Stimulated activated CD4-positive, alpha-beta T cell treated with anti-CD3 and anti-CD28 coated beads, Interleukin-1b, Interleukin-23, amount 100 ng/mL, for 1 hour (primary cell): ENCODE measurements around the gene DGKZ.

Experiments
- DNase-seq, 2 donors: peaks; one replicate each; pipeline ENCODE4 v3.0.0-alpha.2; 2020; ENCODE audit warnings: low read depth in 2 of 2

DGKZ gene

GRCh38 chr11:46345131-46345597 lies 2.1 kb upstream of the DGKZ start:
- DNase-seq = no peak

DNA sequence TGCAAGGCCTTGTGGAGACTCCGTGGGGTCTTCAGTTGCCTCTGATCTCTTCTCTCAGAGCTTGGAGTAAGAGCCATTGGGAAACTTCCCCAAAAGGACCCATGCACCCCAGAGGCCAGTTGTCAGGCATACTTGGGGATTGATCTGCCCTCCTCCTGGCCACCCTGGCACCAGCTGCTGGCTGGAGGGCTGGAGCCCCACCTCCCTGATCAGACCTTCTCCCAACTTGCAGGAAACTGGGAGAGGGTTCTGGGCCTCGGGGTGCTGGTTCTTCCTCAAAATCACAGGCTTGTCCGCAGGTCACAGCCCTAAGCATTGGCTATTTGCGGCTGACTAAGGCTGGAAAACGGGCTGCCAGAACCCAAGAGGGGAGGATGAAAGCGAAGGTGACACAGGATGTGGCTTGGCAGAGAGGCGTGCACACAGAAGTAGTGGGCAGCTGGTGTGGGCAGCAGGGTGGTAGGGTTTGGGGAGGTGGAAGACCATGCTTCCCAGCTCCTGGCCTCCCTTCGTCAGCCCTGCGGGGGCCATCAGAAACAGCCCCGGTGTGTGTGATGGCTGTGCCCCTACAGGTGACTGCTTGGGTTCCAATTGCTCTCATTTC lies 1.3 kb upstream of the DGKZ start:
- no peak for DNase-seq

GRCh38 chr11:46347637-46348311 lies 511 bp downstream of the DGKZ start:
- DNase-seq = no peak

- no peak for DNase-seq
These were observed 1.5 kb downstream of the DGKZ start for GRCh38 chr11:46348566-46349401.

- DNase-seq = no peak
These were observed 3.4 kb downstream of the DGKZ start for GRCh38 chr11:46350695-46351094.

DNA sequence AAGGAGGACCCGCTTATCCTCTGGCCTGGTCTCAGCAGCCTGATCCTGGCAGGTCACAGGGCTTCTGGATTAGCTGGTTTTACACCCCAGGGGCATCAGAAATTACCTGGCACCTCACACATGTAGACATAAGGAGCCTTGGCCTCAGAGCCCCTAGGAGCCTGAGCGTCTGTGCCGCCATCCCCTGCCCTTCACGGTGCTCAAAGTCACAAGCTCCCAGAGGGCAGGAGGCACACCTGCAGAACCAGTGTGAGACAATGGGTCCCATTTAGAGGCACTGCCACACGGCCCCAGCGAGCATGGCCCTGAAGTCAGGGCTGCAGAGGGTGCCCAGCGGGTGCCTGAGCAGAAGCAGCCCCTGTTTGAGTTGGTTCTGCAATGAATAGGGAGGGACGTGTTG lies 3.9 kb downstream of the DGKZ start:
- DNase-seq = no peak

- no peak for DNase-seq
These were observed 4.3 kb downstream of the DGKZ start for GRCh38 chr11:46351606-46352005.

DNA sequence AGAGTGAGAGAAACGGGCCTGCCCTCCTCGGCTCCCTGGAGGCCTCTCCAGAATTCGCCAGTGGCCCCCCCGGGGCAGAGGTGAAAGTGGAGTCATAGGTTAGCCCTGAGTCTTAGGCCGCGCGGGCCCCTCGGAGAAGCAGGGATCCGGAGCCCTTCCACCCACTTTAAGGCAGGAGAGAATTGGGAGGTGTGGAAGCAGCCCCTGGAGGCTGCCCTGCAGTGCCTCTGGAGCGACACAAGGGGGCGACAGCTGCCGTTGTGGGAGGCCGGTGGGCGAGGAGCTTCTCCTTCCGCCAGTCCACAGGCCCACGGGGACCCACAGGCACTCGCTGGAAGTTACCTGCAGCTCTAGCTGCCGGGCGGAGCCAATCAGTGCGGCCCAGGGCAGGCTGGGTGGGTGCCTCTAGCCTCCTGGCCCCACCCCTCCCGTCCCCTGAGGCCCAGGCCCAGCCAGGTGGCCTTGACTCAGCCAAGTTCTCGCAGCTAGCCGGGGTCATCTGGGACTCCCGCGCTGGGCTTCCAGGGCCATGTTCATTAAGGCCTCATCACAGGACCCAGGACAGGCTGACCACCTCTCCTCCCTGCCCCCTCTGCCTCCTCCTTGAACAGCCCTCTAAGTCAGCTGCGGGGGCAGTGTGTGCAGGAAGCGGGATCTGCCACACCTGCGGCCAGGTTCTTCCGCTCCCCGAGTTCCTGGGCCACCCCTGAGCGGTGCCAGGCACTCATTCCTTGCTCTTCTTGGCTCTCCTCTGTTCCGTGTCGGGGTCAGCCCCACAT lies 5.0 kb downstream of the DGKZ start:
- DNase-seq = peak; percentile 47 to 63

DNA sequence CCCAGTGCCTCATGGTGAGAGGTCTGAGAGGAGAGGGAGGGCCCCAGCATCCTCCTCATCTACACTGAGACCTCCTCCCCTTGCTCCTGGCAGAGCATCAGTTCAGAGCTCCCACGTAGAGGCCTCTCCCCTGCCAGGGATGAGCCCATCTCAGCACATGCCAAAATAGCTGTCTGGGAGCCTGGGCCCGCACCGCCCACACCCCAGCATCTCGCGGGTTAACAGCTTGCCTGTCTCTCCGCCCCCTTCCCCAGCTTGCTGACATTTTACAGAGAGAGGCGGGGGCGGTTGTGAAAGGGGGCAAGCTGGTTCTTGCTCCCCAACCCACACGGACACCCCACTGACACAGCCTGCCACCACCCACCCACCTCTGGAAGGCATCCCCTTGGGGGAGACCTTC lies 6.4 kb downstream of the DGKZ start:
- peak in 1 of 2 donors; percentile 43 for DNase-seq

DNA sequence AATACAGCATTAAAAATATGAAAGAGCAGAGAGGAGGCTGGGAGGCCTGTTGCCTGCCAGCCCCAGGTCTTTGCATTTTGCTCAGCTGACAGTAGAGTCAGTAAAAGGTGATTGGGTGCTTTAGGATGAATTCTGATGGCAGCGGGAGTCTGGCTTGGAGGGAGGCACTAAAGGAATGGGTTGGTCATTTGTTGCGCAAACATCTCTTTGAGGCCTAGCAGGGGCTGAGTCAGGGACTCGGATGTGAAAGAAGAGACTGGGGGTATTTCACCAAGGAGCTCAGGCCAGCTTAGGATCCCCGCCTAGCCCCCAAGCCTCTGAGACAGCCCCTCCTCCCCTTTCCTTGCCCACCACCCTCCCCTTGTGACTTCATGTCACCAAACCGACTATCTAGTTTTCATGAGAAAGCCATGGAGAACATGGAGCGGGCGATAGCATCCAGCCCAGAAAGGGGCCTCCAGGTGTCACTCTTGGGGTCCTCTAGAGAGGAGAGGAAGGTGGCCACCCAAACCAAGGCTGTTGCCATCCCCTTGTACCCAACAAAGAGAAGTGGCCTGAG lies 9.7 kb downstream of the DGKZ start:
- no peak for DNase-seq

GRCh38 chr11:46357483-46357936 lies 10.2 kb downstream of the DGKZ start:
- no peak for DNase-seq

GRCh38 chr11:46359953-46360352 lies 12.7 kb downstream of the DGKZ start:
- no peak for DNase-seq

DNA sequence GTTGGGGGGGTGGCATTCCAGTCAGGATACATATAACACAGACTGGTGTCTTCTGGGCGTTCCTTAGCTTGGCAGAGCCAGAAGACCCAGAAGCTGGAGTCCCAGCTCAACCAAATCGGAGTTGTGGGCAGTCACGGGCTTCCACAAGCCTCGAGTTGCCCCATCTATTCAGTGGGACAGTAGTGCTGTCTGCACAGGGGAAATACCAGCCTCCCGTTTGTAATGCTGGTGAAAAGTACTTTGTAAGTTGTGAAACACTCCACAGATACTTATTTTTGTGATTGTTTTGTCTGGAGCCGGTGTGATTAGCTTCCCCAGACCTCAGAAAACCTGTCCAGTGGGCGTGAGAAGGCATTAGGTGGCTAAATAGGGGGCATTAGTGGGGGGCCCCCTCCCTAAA lies 13.6 kb downstream of the DGKZ start:
- DNase-seq = no peak

DNA sequence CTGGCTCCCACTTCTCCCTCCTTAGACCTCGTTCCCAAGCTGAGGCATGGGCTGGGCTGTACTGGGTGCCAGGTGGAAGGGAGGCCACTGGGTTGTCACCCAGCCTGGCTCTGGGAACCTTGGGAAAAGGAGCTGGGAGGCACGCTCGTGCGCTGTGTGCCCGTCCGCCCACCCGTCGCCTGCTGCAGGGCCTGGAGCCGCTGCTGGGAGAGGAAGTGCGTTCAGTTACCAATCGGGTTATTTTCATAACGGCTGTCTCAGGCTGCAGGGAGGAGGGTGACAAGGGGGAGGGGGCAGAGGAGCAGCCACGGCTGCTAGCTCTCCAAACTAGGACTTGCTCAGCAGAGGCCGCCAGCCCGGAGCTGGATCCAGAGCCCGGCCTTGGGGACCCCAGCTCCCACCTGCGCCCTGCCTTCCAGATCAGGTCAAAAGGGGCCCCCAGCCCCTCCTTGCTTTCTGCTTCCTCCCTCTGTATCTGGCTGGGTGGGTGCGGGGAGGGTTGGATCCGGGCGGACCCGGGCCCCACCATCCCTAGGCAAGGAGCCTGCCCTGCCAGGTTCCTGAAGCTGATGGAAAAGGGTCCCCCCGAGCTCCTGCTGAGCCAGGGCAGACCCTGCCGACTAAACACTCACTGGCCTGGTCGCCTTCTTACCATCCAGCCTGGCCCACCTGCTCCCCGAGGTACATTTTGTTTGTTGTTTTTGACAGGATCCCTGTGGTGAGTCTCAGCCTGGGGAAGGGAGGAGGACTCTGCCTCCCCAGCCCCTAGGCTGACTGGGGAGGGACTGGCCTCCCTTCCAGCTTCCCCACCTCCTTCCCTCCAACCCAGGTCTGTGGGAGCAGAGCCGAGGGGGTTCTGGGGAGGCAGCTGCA lies 14.3 kb downstream of the DGKZ start:
- no peak for DNase-seq

DNA sequence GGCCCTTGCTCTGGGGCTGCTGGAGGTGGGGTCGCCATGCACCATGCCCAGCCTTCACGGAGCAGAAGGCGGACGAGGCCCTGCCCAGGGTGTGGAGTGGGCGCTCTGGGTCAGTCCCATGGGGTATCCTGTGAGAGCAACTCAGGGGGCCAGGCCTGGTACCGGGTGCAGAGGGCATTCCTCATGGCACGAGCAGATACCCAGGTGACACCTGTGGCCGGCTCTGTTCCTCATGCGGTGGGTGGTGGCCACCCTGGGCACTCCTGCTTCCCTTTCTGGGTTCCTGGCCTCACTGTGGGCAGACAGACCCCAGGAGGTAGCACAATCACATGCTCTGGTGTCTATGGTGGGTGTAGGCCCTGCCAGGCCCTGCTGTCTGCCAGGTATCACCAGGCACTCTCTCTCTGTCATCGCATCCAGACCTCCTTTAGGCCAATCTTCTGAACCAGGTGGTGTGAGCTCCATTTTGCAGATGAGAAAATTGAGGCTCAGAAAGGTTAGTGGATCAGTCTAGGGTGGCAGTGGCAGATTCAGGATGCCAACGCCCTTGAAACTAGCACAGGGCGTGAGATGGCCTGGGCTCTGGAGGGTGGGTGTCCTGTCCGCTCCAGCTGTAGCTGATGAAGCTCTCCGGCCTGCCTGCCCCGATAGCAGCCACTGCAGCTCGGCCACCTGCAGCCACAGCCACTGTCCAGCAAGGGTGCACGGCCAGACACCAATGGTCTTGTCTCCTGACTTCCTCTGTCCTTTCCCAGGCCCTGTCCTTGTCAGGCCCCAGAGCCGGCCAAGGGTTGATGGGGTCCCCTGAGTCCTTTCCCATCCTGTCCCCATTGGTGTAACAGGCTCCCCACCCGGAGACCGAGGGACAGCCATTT lies 15.1 kb downstream of the DGKZ start:
- DNase-seq = no peak

- DNase-seq = no peak
These were observed 15.8 kb downstream of the DGKZ start for GRCh38 chr11:46363031-46363407.

GRCh38 chr11:46363455-46364005 lies 16.3 kb downstream of the DGKZ start:
- DNase-seq = no peak

- no peak for DNase-seq
These were observed 16.8 kb downstream of the DGKZ start for GRCh38 chr11:46364056-46364455.

- no peak for DNase-seq
These were observed 17.5 kb downstream of the DGKZ start for GRCh38 chr11:46364791-46365190.
